Hepatocyte (in vitro differentiated cells): ENCODE results near the gene ZHX3. TPM values are rescaled to one million over a fixed set of nuclear protein-coding genes. Genes with fewer than 3 reads are reported as not detected.

Experiments used
- DNase-seq: peaks from one replicate; pipeline ENCODE4 v3.0.0-alpha.2; 2016; ENCODE audit warnings: low spot score
- H2AFZ ChIP-seq: fragments of 200-600 bp; sonication (generic); 2 replicates; pipeline ENCODE4 v1.6.0; 2016; ENCODE audit warnings: antibody characterized with exemption, mild to moderate bottlenecking
- H3K27ac ChIP-seq: fragments of 200-600 bp; sonication (generic); 2 replicates; pipeline ENCODE4 v1.5.1; 2016; ENCODE audit warnings: mild to moderate bottlenecking
- H3K27me3 ChIP-seq: fragments of 200-600 bp; sonication (generic); 2 replicates; pipeline ENCODE4 v1.6.1; 2016
- H3K36me3 ChIP-seq: fragments of 200-600 bp; sonication (generic); replicated peaks from 2 replicates; pipeline ENCODE4 v1.5.1; 2016; ENCODE audit warnings: low read depth; ENCODE audit not compliant: insufficient read depth
- H3K4me1 ChIP-seq: fragments of 200-600 bp; sonication (generic); 2 replicates; pipeline ENCODE4 v1.5.1; 2016; ENCODE audit warnings: mild to moderate bottlenecking, moderate library complexity; ENCODE audit not compliant: insufficient read depth
- H3K4me2 ChIP-seq: fragments of 200-600 bp; sonication (generic); 2 replicates; pipeline ENCODE4 v1.6.0; 2016
- H3K4me3 ChIP-seq: fragments of 200-600 bp; sonication (generic); 2 replicates; pipeline ENCODE4 v1.5.1; 2016; ENCODE audit warnings: mild to moderate bottlenecking
- H3K79me2 ChIP-seq: fragments of 200-600 bp; sonication (generic); 2 replicates; pipeline ENCODE4 v1.6.0; 2017; ENCODE audit warnings: mild to moderate bottlenecking
- H3K9me2 ChIP-seq: fragments of 200-600 bp; sonication (generic); replicated peaks from 2 replicates; pipeline ENCODE4 v1.6.0; 2017; ENCODE audit warnings: mild to moderate bottlenecking; ENCODE audit not compliant: insufficient read depth
- H3K9me3 ChIP-seq: fragments of 200-600 bp; sonication (generic); 2 replicates; pipeline ENCODE4 v1.5.1; 2016; ENCODE audit warnings: low read depth, mild to moderate bottlenecking
- H4K20me1 ChIP-seq: fragments of 200-600 bp; sonication (generic); 2 replicates; pipeline ENCODE4 v1.6.0; 2016; ENCODE audit warnings: mild to moderate bottlenecking; ENCODE audit not compliant: insufficient read depth, poor library complexity, severe bottlenecking
- CTCF ChIP-seq: fragments of 200-600 bp; sonication (generic); IDR thresholded peaks from 2 replicates; pipeline ENCODE4 v1.5.1; 2016; ENCODE audit warnings: antibody characterized with exemption, mild to moderate bottlenecking; ENCODE audit not compliant: poor library complexity
- EZH2 ChIP-seq: fragments of 200-600 bp; sonication (generic); IDR thresholded peaks from 2 replicates; pipeline ENCODE4 v1.6.1; 2016; ENCODE audit warnings: antibody characterized with exemption, mild to moderate bottlenecking, borderline replicate concordance
- EZH2phosphoT487 ChIP-seq: fragments of 200-600 bp; sonication (generic); IDR thresholded peaks from one replicate; pipeline ENCODE4 v1.6.1; 2018; ENCODE audit warnings: antibody characterized with exemption, mild to moderate bottlenecking, low read depth, moderate library complexity; ENCODE audit not compliant: unreplicated experiment, severe bottlenecking
- WGBS: methylation state at CpG from one replicate; pipeline ENCODE4 v1.1.6; 2016; ENCODE audit warnings: low lambda C conversion rate; ENCODE audit errors: missing lambda C conversion rate; 5-methylcytosine and 5-hydroxymethylcytosine counted together
- polyA plus RNA-seq: library from polyadenylated mRNA; unstranded; fragments of >200 nt; fragmentation: Nextera tagmentation; extraction: Ambion mirVana; gene quantifications from 2 replicates; pipeline ENCODE4 v1.2.1, GENCODE V29; 2016
- total RNA-seq: library from RNA; depleted of rRNA; stranded (reverse); fragments of >200 nt; gene quantifications from 2 replicates; pipeline ENCODE4 v1.2.3, GENCODE V29; 2014

ZHX3 gene
- total and polyA plus RNA-seq, 2 experiments from 2014 or later, result 15.0 to 19.7 TPM

DNA sequence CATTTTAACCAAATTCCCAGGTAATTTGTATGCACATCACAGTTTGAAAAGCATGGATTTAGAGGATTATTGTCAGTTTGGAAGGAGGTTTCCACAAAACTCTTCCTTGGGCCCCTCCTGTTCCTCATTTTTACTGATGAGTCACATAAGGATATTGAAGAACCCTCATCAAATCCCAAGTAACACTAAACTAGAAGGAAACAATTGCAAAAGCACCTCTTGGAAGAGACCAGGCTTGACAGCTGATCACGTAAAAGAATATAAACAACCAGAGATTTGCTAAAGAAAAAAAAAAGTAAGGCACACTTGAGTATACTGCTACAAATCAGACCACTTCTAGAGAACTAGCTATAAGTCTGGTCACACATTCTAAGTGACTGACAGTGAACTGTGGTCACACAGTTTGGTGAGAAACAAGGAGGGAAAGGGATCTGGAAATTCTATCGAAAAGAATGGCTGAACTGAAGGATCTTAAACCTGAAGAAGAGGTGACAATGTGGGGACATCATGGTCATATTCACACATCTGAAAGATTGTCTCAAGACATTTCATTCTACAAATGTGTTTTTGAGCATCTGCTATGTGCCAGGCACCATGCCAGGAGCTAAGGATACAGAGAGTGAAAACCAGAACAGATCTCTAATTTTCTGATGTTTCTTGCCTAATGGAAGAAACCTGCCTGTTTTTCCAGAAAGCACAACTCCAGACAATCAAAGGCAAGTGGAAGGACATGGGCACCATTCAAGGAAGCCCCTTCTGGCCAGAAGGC, 24.1 kb downstream of the ZHX3 start:
- no peak overlapping the region for H3K27ac ChIP-seq
- H2AFZ ChIP-seq, result no peak overlapping the region
- no peaks in the 10 kb centered on the region for H3K4me1 ChIP-seq
- H3K79me2 ChIP-seq, result peaks cover 50% of the 10 kb centered on the region
- no peaks in the 10 kb centered on the region for H3K36me3 ChIP-seq
- no peak for TF ChIP-seq EZH2phosphoT487
- TF ChIP-seq EZH2, result no peak
- TF ChIP-seq CTCF, result no peak
- no peaks in the 10 kb centered on the region for H4K20me1 ChIP-seq
- H3K4me2 ChIP-seq, result no peak overlapping the region
- no peaks in the 10 kb centered on the region for H3K27me3 ChIP-seq
- H3K9me3 ChIP-seq, result no peaks in the 10 kb centered on the region
- no peak for DNase-seq
- WGBS, result 65% methylated on average over 2 of the region's 2 CpGs
- H3K9me2 ChIP-seq, result no peaks in the 10 kb centered on the region
- no peak overlapping the region for H3K4me3 ChIP-seq

DNA sequence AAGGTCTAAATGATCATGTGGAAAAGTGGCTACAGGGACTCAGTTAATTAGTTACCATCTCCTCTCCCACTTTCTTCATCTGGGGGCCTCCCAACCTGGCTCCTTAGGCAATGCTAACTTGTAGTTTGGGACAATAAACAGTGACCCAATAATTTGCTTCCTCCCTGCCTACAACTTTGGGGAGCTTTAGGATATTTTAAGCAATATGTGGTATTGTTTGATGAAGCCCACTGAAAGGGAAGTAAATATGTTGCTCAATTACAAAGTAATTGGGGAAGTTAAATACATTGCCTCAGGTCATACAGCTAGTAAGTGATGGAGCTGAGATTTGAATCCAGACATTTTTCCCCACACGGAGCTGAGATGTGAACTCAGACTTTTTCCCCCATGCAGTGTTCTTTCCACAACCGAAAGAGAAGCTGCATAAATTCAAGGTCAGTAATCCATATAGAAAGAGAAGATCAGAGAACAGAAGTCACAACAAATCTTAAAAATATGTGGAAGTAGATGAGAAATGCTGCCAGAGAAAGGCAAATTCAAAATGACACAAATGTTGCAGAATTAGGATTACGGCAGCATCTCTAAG, 26.6 kb downstream of the ZHX3 start:
- H3K9me2 ChIP-seq, result no peaks in the 10 kb centered on the region
- no peaks in the 10 kb centered on the region for H3K36me3 ChIP-seq
- peaks cover 47% of the 10 kb centered on the region for H3K79me2 ChIP-seq
- no peak overlapping the region for H3K4me2 ChIP-seq
- H2AFZ ChIP-seq, result no peak overlapping the region
- 79% methylated on average over 3 of the region's 3 CpGs for WGBS
- no peaks in the 10 kb centered on the region for H3K4me1 ChIP-seq
- H3K9me3 ChIP-seq, result no peaks in the 10 kb centered on the region
- no peak for DNase-seq
- H3K27ac ChIP-seq, result no peak overlapping the region
- H4K20me1 ChIP-seq, result no peaks in the 10 kb centered on the region
- no peak overlapping the region for H3K4me3 ChIP-seq
- TF ChIP-seq EZH2phosphoT487, result no peak
- no peaks in the 10 kb centered on the region for H3K27me3 ChIP-seq

- peaks cover 38% of the 10 kb centered on the region for H3K79me2 ChIP-seq
- no peaks in the 10 kb centered on the region for H4K20me1 ChIP-seq
- H3K9me2 ChIP-seq, result no peaks in the 10 kb centered on the region
- H3K4me1 ChIP-seq, result no peaks in the 10 kb centered on the region
- WGBS, result 96% methylated on average over 2 of the region's 2 CpGs
- no peaks in the 10 kb centered on the region for H3K9me3 ChIP-seq
- no peaks in the 10 kb centered on the region for H3K36me3 ChIP-seq
- DNase-seq, result no peak
- H3K4me3 ChIP-seq, result no peak overlapping the region
- H3K4me2 ChIP-seq, result no peak overlapping the region
- H3K27ac ChIP-seq, result no peak overlapping the region
- no peaks in the 10 kb centered on the region for H3K27me3 ChIP-seq
- no peak for TF ChIP-seq EZH2
- no peak for TF ChIP-seq CTCF
- TF ChIP-seq EZH2phosphoT487, result no peak
- H2AFZ ChIP-seq, result no peak overlapping the region
Observed at GRCh38 chr20:41287327-41287726, 30.2 kb downstream of the ZHX3 start.

GRCh38 chr20:41286240-41286851, 31.2 kb downstream of the ZHX3 start:
- TF ChIP-seq EZH2, result no peak
- TF ChIP-seq CTCF, result no peak
- no peak for TF ChIP-seq EZH2phosphoT487
- 97% methylated on average over 2 of the region's 2 CpGs for WGBS
- H3K9me3 ChIP-seq, result no peaks in the 10 kb centered on the region
- H3K79me2 ChIP-seq, result peaks cover 28% of the 10 kb centered on the region
- no peaks in the 10 kb centered on the region for H3K4me1 ChIP-seq
- H3K4me3 ChIP-seq, result no peak overlapping the region
- no peak overlapping the region for H2AFZ ChIP-seq
- no peak for DNase-seq
- no peaks in the 10 kb centered on the region for H3K27me3 ChIP-seq
- H3K36me3 ChIP-seq, result no peaks in the 10 kb centered on the region
- no peak overlapping the region for H3K4me2 ChIP-seq
- no peaks in the 10 kb centered on the region for H4K20me1 ChIP-seq
- no peaks in the 10 kb centered on the region for H3K9me2 ChIP-seq
- no peak overlapping the region for H3K27ac ChIP-seq
